DND-41 (cell line): ENCODE measurements around the gene PRMT5.

Experiments used
- EZH2 ChIP-seq: IDR thresholded peaks from 3 replicates; pipeline ENCODE4 v1.6.1; 2012; ENCODE audit warnings: borderline replicate concordance, low read depth, mild to moderate bottlenecking, moderate library complexity, low read length, inconsistent platforms; ENCODE audit not compliant: severe bottlenecking
- TF ChIP-seq, protein P1 (sequence below): IDR thresholded peaks from 2 replicates; pipeline ENCODE4 v1.5.1; 2012; ENCODE audit warnings: borderline replicate concordance, low read length, moderate library complexity, mild to moderate bottlenecking; ENCODE audit not compliant: poor library complexity, severe bottlenecking; ENCODE audit errors: extremely low read depth

DNA sequence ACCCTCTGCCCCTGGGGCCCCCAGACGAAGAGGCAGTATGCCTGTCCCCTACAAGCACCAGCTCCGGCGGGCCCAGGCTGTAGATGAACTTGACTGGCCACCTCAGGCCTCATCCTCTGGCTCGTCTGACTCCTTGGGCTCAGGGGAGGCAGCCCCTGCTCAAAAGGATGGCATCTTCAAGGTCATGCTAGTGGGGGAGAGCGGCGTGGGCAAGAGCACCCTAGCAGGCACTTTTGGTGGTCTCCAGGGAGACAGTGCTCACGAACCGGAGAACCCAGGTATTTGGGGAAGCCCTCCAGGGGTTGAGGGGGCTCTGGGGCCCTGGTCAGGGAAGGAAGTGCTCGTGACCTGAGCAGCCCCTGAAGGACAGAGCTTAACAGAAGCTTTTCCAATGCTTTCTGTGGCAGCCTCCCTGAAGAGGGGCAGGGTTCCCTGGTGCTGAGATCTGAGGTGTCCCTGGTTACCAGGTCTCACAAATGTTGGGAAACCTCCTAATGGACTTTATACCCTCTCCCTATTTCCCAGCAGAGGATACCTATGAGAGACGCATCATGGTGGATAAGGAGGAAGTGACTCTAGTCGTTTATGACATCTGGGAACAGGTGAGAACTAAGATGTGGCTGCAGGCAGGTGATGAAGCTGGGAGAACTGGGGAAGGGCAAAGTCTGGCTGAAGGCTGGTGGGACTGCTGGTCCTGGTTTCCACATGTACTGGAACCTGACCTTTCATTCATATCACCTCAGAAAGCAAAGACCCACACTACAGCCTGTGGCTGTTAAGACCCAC is 44.2 kb downstream of the PRMT5 start:
- TF ChIP-seq, protein P1, sequence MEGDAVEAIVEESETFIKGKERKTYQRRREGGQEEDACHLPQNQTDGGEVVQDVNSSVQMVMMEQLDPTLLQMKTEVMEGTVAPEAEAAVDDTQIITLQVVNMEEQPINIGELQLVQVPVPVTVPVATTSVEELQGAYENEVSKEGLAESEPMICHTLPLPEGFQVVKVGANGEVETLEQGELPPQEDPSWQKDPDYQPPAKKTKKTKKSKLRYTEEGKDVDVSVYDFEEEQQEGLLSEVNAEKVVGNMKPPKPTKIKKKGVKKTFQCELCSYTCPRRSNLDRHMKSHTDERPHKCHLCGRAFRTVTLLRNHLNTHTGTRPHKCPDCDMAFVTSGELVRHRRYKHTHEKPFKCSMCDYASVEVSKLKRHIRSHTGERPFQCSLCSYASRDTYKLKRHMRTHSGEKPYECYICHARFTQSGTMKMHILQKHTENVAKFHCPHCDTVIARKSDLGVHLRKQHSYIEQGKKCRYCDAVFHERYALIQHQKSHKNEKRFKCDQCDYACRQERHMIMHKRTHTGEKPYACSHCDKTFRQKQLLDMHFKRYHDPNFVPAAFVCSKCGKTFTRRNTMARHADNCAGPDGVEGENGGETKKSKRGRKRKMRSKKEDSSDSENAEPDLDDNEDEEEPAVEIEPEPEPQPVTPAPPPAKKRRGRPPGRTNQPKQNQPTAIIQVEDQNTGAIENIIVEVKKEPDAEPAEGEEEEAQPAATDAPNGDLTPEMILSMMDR: no peak
- no peak for TF ChIP-seq EZH2
